WTC11 (cell line): ENCODE data around the gene PAX8. TPM values are rescaled to one million over a fixed set of nuclear protein-coding genes. Genes with fewer than 3 reads are reported as not detected.

Experiments used
- ATAC-seq: fragments of 200-7000 bp; cut with Tn5 transposase; 2 replicates; pipeline ENCODE4 v1.10.0; 2021; ENCODE audit warnings: mild to moderate bottlenecking, moderate library complexity
- CTCF ChIA-PET: fragments of 300-600 bp; sonication (Branson Sonifier 250); formaldehyde crosslinking; loops from one replicate; lab custom pipeline; 2021; ENCODE audit warnings: antibody characterized with exemption; lab: Charles Lee
- POLR2A ChIA-PET: fragments of 350-600 bp; sonication (Branson Sonifier 250); formaldehyde crosslinking; loops from one replicate; lab custom pipeline; 2021; ENCODE audit warnings: antibody characterized with exemption; lab: Charles Lee
- DNase-seq: peaks from one replicate; pipeline ENCODE4 v3.0.0; 2021; ENCODE audit warnings: low spot score
- H3K27ac Mint-ChIP-seq: 2 replicates; pipeline ENCODE4 v1.8.0; 2021; ENCODE audit warnings: mixed read lengths
- H3K27me3 Mint-ChIP-seq: 2 replicates; pipeline ENCODE4 v1.8.0; 2021; ENCODE audit warnings: low read depth, mild to moderate bottlenecking, moderate library complexity, mixed read lengths
- H3K36me3 Mint-ChIP-seq: 2 replicates; pipeline ENCODE4 v1.8.0; 2021; ENCODE audit warnings: mixed read lengths
- H3K4me1 Mint-ChIP-seq: 2 replicates; pipeline ENCODE4 v1.8.0; 2022; ENCODE audit warnings: mixed read lengths
- H3K4me3 Mint-ChIP-seq: 2 replicates; pipeline ENCODE4 v1.8.0; 2021; ENCODE audit warnings: mild to moderate bottlenecking, moderate library complexity, mixed read lengths
- H3K9me3 Mint-ChIP-seq: 2 replicates; pipeline ENCODE4 v1.8.0; 2021; ENCODE audit warnings: mixed read lengths
- ATF6 ChIP-seq: sonication (generic); formaldehyde crosslinking; IDR thresholded peaks from 2 replicates; pipeline ENCODE4 v1.8.1; 2023; ENCODE audit warnings: mild to moderate bottlenecking, missing genetic modification reagents
- CBFB ChIP-seq: sonication (generic); formaldehyde crosslinking; IDR thresholded peaks from 2 replicates; pipeline ENCODE4 v1.8.1; 2022; ENCODE audit warnings: mild to moderate bottlenecking, low read depth, missing genetic modification reagents
- MXD4 ChIP-seq: fragments of 250-450 bp; sonication (Bioruptor Pico); IDR thresholded peaks from 2 replicates; pipeline ENCODE4 v1.8.0; 2021; ENCODE audit warnings: mild to moderate bottlenecking, moderate library complexity, borderline replicate concordance
- NR3C1 ChIP-seq: sonication (generic); formaldehyde crosslinking; conservative IDR thresholded peaks from 2 replicates; pipeline ENCODE4 v1.8.1; 2023; ENCODE audit warnings: low read depth, mild to moderate bottlenecking, missing genetic modification reagents
- TCF7 ChIP-seq: sonication (generic); formaldehyde crosslinking; IDR thresholded peaks from 2 replicates; pipeline ENCODE4 v1.8.0; 2022; ENCODE audit warnings: mild to moderate bottlenecking, low read depth, missing genetic modification reagents, moderate library complexity
- USF2 ChIP-seq: sonication (generic); formaldehyde crosslinking; IDR thresholded peaks from 2 replicates; pipeline ENCODE4 v1.8.1; 2023; ENCODE audit warnings: mild to moderate bottlenecking, missing genetic modification reagents, moderate library complexity
- ZNF219 ChIP-seq: sonication (generic); formaldehyde crosslinking; IDR thresholded peaks from 2 replicates; pipeline ENCODE4 v1.8.0; 2023; ENCODE audit warnings: missing genetic modification reagents, mild to moderate bottlenecking, borderline replicate concordance
- ZNF263 ChIP-seq: sonication (generic); formaldehyde crosslinking; IDR thresholded peaks from 2 replicates; pipeline ENCODE4 v1.8.1; 2022; ENCODE audit warnings: low read depth, mild to moderate bottlenecking, moderate library complexity, missing genetic modification reagents
- ZNF281 ChIP-seq: sonication (generic); formaldehyde crosslinking; IDR thresholded peaks from 2 replicates; pipeline ENCODE4 v1.8.0; 2023; ENCODE audit warnings: mild to moderate bottlenecking, missing genetic modification reagents
- total RNA-seq: library from RNA; stranded (reverse); gene quantifications from 3 replicates; pipeline ENCODE4 v1.2.3, GENCODE V29; 2021
- TF ChIP-seq, protein P1 (sequence below): sonication (generic); formaldehyde crosslinking; IDR thresholded peaks from 2 replicates; pipeline ENCODE4 v1.8.1; 2022; ENCODE audit warnings: missing genetic modification reagents, borderline replicate concordance
- TF ChIP-seq, protein P2 (sequence below): sonication (generic); formaldehyde crosslinking; IDR thresholded peaks from 2 replicates; pipeline ENCODE4 v1.8.1; 2023; ENCODE audit warnings: mild to moderate bottlenecking, moderate library complexity, missing genetic modification reagents
- TF ChIP-seq, protein P3 (sequence below): fragments of 250-450 bp; sonication (Bioruptor Pico); IDR thresholded peaks from 2 replicates; pipeline ENCODE4 v1.9.0; 2021; ENCODE audit warnings: moderate library complexity, mild to moderate bottlenecking, inconsistent platforms, borderline replicate concordance
- TF ChIP-seq, protein P4 (sequence below): fragments of 250-450 bp; sonication (Bioruptor Pico); IDR thresholded peaks from 2 replicates; pipeline ENCODE4 v2.1.2; 2022; ENCODE audit warnings: mild to moderate bottlenecking, moderate library complexity

The PAX8 gene
- total RNA-seq, 1 experiment from 2014 or later, result 0.35 TPM

DNA sequence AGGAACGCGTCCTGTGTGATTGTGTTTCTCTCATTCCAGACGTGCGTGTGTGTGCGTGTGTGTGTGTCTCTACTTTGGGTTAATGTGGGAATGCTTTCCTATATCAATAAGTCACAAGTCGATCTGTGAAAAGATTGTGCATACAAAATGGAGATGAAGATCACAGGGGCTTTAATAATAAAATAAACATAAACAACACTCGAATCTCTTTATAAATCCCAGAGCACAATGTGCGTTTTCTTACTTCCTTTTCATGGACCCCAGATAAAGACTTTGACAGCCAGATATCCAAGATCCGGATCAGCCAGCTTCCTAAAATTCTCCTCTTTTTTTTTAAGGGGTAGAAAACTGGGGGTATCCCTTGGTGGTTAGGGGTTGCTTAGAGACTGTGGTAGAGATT lies 4.7 kb downstream of the PAX8 start:
- DNase-seq, result no peak
- Mint-ChIP-seq H3K36me3 (no peaks in the 10 kb centered on the region), H3K4me3 (no peak overlapping the region), H3K9me3 (no peaks in the 10 kb centered on the region), H3K27me3 (peaks cover 99% of the 10 kb centered on the region), H3K4me1 (peaks cover 37% of the 10 kb centered on the region)
- POLR2A ChIA-PET, result no interaction called here
- ATAC-seq, result no peak
- TF ChIP-seq TCF7 (CRISPR knock-in tag) (no peak), MXD4 (CRISPR knock-in tag) (no peak), ATF6 (CRISPR knock-in tag) (no peak), NR3C1 (CRISPR knock-in tag) (no peak), USF2 (no peak), ZNF219 (CRISPR knock-in tag) (no peak), ZNF263 (CRISPR knock-in tag) (no peak), CBFB (CRISPR knock-in tag) (no peak), ZNF281 (CRISPR knock-in tag) (no peak)
- TF ChIP-seq, protein P1, sequence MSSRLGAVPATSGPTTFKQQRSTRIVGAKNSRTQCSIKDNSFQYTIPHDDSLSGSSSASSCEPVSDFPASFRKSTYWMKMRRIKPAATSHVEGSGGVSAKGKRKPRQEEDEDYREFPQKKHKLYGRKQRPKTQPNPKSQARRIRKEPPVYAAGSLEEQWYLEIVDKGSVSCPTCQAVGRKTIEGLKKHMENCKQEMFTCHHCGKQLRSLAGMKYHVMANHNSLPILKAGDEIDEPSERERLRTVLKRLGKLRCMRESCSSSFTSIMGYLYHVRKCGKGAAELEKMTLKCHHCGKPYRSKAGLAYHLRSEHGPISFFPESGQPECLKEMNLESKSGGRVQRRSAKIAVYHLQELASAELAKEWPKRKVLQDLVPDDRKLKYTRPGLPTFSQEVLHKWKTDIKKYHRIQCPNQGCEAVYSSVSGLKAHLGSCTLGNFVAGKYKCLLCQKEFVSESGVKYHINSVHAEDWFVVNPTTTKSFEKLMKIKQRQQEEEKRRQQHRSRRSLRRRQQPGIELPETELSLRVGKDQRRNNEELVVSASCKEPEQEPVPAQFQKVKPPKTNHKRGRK (CRISPR knock-in tag), result no peak
- TF ChIP-seq, protein P2, sequence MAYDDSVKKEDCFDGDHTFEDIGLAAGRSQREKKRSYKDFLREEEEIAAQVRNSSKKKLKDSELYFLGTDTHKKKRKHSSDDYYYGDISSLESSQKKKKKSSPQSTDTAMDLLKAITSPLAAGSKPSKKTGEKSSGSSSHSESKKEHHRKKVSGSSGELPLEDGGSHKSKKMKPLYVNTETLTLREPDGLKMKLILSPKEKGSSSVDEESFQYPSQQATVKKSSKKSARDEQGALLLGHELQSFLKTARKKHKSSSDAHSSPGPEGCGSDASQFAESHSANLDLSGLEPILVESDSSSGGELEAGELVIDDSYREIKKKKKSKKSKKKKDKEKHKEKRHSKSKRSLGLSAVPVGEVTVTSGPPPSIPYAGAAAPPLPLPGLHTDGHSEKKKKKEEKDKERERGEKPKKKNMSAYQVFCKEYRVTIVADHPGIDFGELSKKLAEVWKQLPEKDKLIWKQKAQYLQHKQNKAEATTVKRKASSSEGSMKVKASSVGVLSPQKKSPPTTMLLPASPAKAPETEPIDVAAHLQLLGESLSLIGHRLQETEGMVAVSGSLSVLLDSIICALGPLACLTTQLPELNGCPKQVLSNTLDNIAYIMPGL (CRISPR knock-in tag), result no peak
- TF ChIP-seq, protein P3, sequence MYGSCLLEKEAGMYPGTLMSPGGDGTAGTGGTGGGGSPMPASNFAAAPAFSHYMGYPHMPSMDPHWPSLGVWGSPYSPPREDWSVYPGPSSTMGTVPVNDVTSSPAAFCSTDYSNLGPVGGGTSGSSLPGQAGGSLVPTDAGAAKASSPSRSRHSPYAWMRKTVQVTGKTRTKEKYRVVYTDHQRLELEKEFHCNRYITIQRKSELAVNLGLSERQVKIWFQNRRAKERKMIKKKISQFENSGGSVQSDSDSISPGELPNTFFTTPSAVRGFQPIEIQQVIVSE, result no peak
- TF ChIP-seq, protein P4, sequence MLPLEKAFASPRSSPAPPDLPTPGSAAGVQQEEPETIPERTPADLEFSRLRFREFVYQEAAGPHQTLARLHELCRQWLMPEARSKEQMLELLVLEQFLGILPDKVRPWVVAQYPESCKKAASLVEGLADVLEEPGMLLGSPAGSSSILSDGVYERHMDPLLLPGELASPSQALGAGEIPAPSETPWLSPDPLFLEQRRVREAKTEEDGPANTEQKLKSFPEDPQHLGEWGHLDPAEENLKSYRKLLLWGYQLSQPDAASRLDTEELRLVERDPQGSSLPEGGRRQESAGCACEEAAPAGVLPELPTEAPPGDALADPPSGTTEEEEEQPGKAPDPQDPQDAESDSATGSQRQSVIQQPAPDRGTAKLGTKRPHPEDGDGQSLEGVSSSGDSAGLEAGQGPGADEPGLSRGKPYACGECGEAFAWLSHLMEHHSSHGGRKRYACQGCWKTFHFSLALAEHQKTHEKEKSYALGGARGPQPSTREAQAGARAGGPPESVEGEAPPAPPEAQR (CRISPR knock-in tag), result no peak
- TF ChIP-seq, all 79 proteins: peak for 0
- CTCF ChIA-PET, result interaction anchor here (1.4 to 1.8 kb wide), 3 partner anchors 25 to 116 kb away, joined by 8 to 13 read pairs (median 12); no protein-coding TSS in a partner anchor
- no peak overlapping the region for H3K27ac Mint-ChIP-seq
